ENCODE results near the gene MAN2B2. TPM values are rescaled to one million over a fixed set of nuclear protein-coding genes. Genes with fewer than 3 reads are reported as not detected.

Gene MAN2B2
- total RNA-seq, 1 donor from 2014 or later = 24.2 TPM

GRCh38 chr4:6549445-6549844 is 25.5 kb upstream of the MAN2B2 start:
- POLR2A ChIA-PET = no interaction called here
- H3K36me3 Mint-ChIP-seq (ENCODE audit: low read depth) = no peaks in the 10 kb centered on the region
- no peak for TF ChIP-seq CTCF (IDR thresholded peaks at IDR 0.05)
- no peak overlapping the region for H3K4me3 Mint-ChIP-seq
- intact Hi-C loops (cut with micrococcal nuclease) = no loop called here
- H3K4me1 Mint-ChIP-seq = no peaks in the 10 kb centered on the region
- DNase-seq (no peak), ATAC-seq (ENCODE audit: low read depth) (no peak)
- CTCF ChIA-PET = no interaction called here
- peaks cover 5% of the 10 kb centered on the region for H3K9me3 Mint-ChIP-seq
- peaks cover 22% of the 10 kb centered on the region for H3K27me3 Mint-ChIP-seq
- H3K27ac Mint-ChIP-seq = no peak overlapping the region

- CTCF ChIA-PET = no interaction called here
- Mint-ChIP-seq H3K27ac (no peak overlapping the region), H3K36me3 (ENCODE audit: low read depth) (no peaks in the 10 kb centered on the region), H3K4me3 (no peak overlapping the region), H3K9me3 (peaks cover 5% of the 10 kb centered on the region), H3K4me1 (no peaks in the 10 kb centered on the region), H3K27me3 (peaks cover 24% of the 10 kb centered on the region)
- no peak for TF ChIP-seq CTCF (IDR thresholded peaks at IDR 0.05)
- ATAC-seq (ENCODE audit: low read depth) (no peak), DNase-seq (no peak)
- intact Hi-C loops (cut with micrococcal nuclease) = no loop called here
- POLR2A ChIA-PET = no interaction called here
Measured at GRCh38 chr4:6549890-6550620, 24.9 kb upstream of the MAN2B2 start.

- no peak for TF ChIP-seq CTCF (IDR thresholded peaks at IDR 0.05)
- no peak for ATAC-seq (ENCODE audit: low read depth)
- no peak overlapping the region for H3K4me3 Mint-ChIP-seq
- ChIA-PET CTCF (no interaction called here), POLR2A (no interaction called here)
- H3K27me3 Mint-ChIP-seq = peaks cover 29% of the 10 kb centered on the region
- H3K27ac Mint-ChIP-seq = no peak overlapping the region
- no peaks in the 10 kb centered on the region for H3K36me3 Mint-ChIP-seq (ENCODE audit: low read depth)
- peaks cover 5% of the 10 kb centered on the region for H3K9me3 Mint-ChIP-seq
- no peak for DNase-seq
- intact Hi-C loops (cut with micrococcal nuclease) = no loop called here
- no peaks in the 10 kb centered on the region for H3K4me1 Mint-ChIP-seq
Measured at GRCh38 chr4:6550821-6551220, 24.2 kb upstream of the MAN2B2 start.

GRCh38 chr4:6551660-6552059 is 23.3 kb upstream of the MAN2B2 start:
- TF ChIP-seq CTCF (IDR thresholded peaks at IDR 0.05) = no peak
- H3K9me3 Mint-ChIP-seq = peaks cover 5% of the 10 kb centered on the region
- CTCF ChIA-PET = no interaction called here
- ATAC-seq (ENCODE audit: low read depth) (no peak), DNase-seq (no peak)
- intact Hi-C loops (cut with micrococcal nuclease) = no loop called here
- POLR2A ChIA-PET = no interaction called here
- no peaks in the 10 kb centered on the region for H3K4me1 Mint-ChIP-seq
- H3K36me3 Mint-ChIP-seq (ENCODE audit: low read depth) = no peaks in the 10 kb centered on the region
- H3K27me3 Mint-ChIP-seq = peaks cover 34% of the 10 kb centered on the region
- no peak overlapping the region for H3K27ac Mint-ChIP-seq
- no peak overlapping the region for H3K4me3 Mint-ChIP-seq

GRCh38 chr4:6555519-6555918 is 19.5 kb upstream of the MAN2B2 start:
- CTCF ChIA-PET = no interaction called here
- no peak overlapping the region for H3K4me3 Mint-ChIP-seq
- no peak for TF ChIP-seq CTCF (IDR thresholded peaks at IDR 0.05)
- H3K4me1 Mint-ChIP-seq = no peaks in the 10 kb centered on the region
- DNase-seq = no peak
- intact Hi-C loops (cut with micrococcal nuclease) = no loop called here
- ATAC-seq (ENCODE audit: low read depth) = no peak
- H3K36me3 Mint-ChIP-seq (ENCODE audit: low read depth) = no peaks in the 10 kb centered on the region
- H3K27me3 Mint-ChIP-seq = peaks cover 46% of the 10 kb centered on the region
- no peak overlapping the region for H3K27ac Mint-ChIP-seq
- peaks cover 5% of the 10 kb centered on the region for H3K9me3 Mint-ChIP-seq
- POLR2A ChIA-PET = no interaction called here
